ENCODE data around the gene NLGN3. TPM values are rescaled to one million over a fixed set of nuclear protein-coding genes. Genes with fewer than 3 reads are reported as not detected.

The NLGN3 gene
- total and polyA plus RNA-seq, 2 of the 8 experiments (the other 6 are each of a cell fraction or from before 2014, with no cell fraction given): 12.0 to 14.8 TPM

DNA sequence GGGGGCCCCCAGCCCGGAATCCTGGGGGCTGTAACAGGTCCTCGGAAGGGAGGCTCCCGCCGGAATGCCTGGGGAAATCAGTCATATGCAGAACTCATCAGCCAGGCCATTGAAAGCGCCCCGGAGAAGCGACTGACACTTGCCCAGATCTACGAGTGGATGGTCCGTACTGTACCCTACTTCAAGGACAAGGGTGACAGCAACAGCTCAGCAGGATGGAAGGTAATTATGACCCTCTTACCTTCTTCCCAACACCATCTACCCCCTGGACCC, 47.9 kb upstream of the NLGN3 start:
- Histone ChIP-seq H3K23ac (ENCODE audit: insufficient read length) (no peak overlapping the region), H3K4me3 (ENCODE audit: extremely low read depth in 1 of 4, insufficient read depth in 2 of 4, low read depth in 3 of 4, low read length in 4 of 4) (peak overlapping the region; percentile 68 to 78 (median 73)), H2BK20ac (ENCODE audit: low read length) (no peak overlapping the region), H2AK5ac (ENCODE audit: low read depth, low read length) (no peak overlapping the region), H4K20me1 (replicated peaks in 1 of 2; ENCODE audit: control insufficient read depth in 1 of 2, insufficient read depth in 2 of 2, low read length in 2 of 2) (peaks cover 0 to 2% of the 10 kb centered on the region in 2 experiments), H3K9ac (replicated peaks in 1 of 4; ENCODE audit: extremely low read depth in 1 of 4, low read depth in 3 of 4, low read length in 3 of 4) (peak overlapping the region in 2 of 4 experiments; percentile 40 to 60; a peak in 2 of 7 replicates), H2BK15ac (ENCODE audit: low read length) (no peak overlapping the region), H3K4me2 (ENCODE audit: insufficient read depth in 1 of 2, low read depth in 2 of 2, low read length in 2 of 2) (peak overlapping the region; percentile 80 to 95), H3K36me3 (ENCODE audit: control insufficient read depth in 2 of 4, insufficient read depth in 4 of 4, low read length in 3 of 4) (peaks cover 0 to 5% (median 0%) of the 10 kb centered on the region in 4 experiments; a peak in 1 of 8 replicates), H3K14ac (ENCODE audit: insufficient read length) (no peak overlapping the region), H4K5ac (ENCODE audit: insufficient read length, low read depth, low read length) (no peak overlapping the region), H2AFZ (ENCODE audit: low read length) (no peak overlapping the region), H3K79me2 (ENCODE audit: control insufficient read depth in 1 of 2, insufficient read depth in 2 of 2, low read length in 2 of 2) (peaks cover 0 to 8% of the 10 kb centered on the region in 2 experiments; a peak in 2 of 4 replicates), H3K27me3 (replicated peaks in 1 of 4; ENCODE audit: control insufficient read depth in 3 of 4, extremely low read depth in 1 of 4, insufficient read depth in 3 of 4, low read length in 3 of 4) (peaks cover 0 to 5% (median 0%) of the 10 kb centered on the region in 4 experiments; a peak in 1 of 7 replicates), H3K18ac (ENCODE audit: extremely low read depth, low read length) (no peak overlapping the region; the same call in 1 of the 2 replicates), H3K4me1 (replicated peaks in 1 of 4; ENCODE audit: control insufficient read depth in 3 of 4, insufficient read depth in 4 of 4, low read length in 3 of 4) (peaks cover 7 to 22% (median 13%) of the 10 kb centered on the region in 4 experiments), H3K9me3 (ENCODE audit: insufficient read depth in 2 of 2, low read depth in 1 of 2, low read length in 1 of 2) (no peaks in the 10 kb centered on the region), H3K4ac (replicated peaks; ENCODE audit: insufficient read length, low read depth, low read length) (no peak overlapping the region), H3K56ac (replicated peaks; ENCODE audit: insufficient read length, low read depth, low read length) (no peak overlapping the region), H4K8ac (ENCODE audit: extremely low read depth, insufficient read depth, low read length) (no peak overlapping the region), H2BK5ac (ENCODE audit: low read depth, low read length) (no peak overlapping the region), H4K91ac (replicated peaks; ENCODE audit: insufficient read length, low read length) (no peak overlapping the region), H2BK120ac (replicated peaks; ENCODE audit: low read depth, low read length) (no peak overlapping the region), H3K79me1 (ENCODE audit: low read depth, low read length) (no peaks in the 10 kb centered on the region; the same call in 1 of the 2 replicates), H3K23me2 (ENCODE audit: low read depth, low read length) (peaks cover 8% of the 10 kb centered on the region), H2BK12ac (ENCODE audit: low read depth, low read length) (no peak overlapping the region), H3K27ac (ENCODE audit: low read depth, low read length) (no peak overlapping the region)
- TF ChIP-seq BRCA1 (IDR thresholded peaks at IDR 0.05; ENCODE audit: low read depth, low read length) (no peak), SIN3A (conservative IDR thresholded peaks at IDR 0.05 in 1 of 2, IDR thresholded peaks at IDR 0.05 in 1 of 2; ENCODE audit: low read depth in 1 of 2, low read length in 2 of 2) (no peak), SUZ12 (IDR thresholded peaks at IDR 0.05; ENCODE audit: low read length) (no peak), SIRT6 (IDR thresholded peaks at IDR 0.05; ENCODE audit: low read length) (no peak), KDM1A (IDR thresholded peaks at IDR 0.05; ENCODE audit: borderline replicate concordance, low read length) (no peak)
- TF ChIP-seq, protein P1, sequence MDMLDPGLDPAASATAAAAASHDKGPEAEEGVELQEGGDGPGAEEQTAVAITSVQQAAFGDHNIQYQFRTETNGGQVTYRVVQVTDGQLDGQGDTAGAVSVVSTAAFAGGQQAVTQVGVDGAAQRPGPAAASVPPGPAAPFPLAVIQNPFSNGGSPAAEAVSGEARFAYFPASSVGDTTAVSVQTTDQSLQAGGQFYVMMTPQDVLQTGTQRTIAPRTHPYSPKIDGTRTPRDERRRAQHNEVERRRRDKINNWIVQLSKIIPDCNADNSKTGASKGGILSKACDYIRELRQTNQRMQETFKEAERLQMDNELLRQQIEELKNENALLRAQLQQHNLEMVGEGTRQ (IDR thresholded peaks at IDR 0.05; ENCODE audit: low read length): no peak
- ChIA-PET POLR2A (ENCODE audit: partially characterized antibody) (interaction anchor here (0.6 to 1.4 kb wide), 3 partner anchors 8 to 127 kb away, joined by 3 to 4 read pairs (median 4); partner anchors contain the start of gene MED12), CTCF (ENCODE audit: partially characterized antibody) (interaction anchor here (1.6 kb wide), 1 partner anchor 32 kb away, joined by 5 read pairs; no protein-coding TSS in a partner anchor)
- FAIRE-seq: no peak
- DNase-seq (ENCODE audit: low read depth in 1 of 2, low spot score in 2 of 2): no peak
- whole genome bisulfite sequencing, 2 experiments (ENCODE audit: extremely low coverage in 1 of 2, insufficient coverage in 1 of 2, insufficient read length in 1 of 2, insufficient replicate concordance in 2 of 2, low coverage in 1 of 2, low lambda C conversion rate in 2 of 2, missing lambda C conversion rate in 1 of 2): 0% methylated on average over 8 of the region's 9 CpGs; no CpG with 5 or more reads in 1 of the 2 experiments
